HG02885 (cell line): ENCODE results near the gene UPP1.

Experiments used
- ATAC-seq: cut with Tn5 transposase; IDR thresholded peaks from one replicate; pipeline ENCODE4 v1.9.1; 2021; ENCODE audit warnings: mild to moderate bottlenecking; ENCODE audit not compliant: unreplicated experiment, poor library complexity

The UPP1 gene

GRCh38 chr7:48148311-48148710 lies 59.2 kb downstream of the UPP1 start:
- no peak for ATAC-seq

- no peak for ATAC-seq
Measured at GRCh38 chr7:48149058-48149457, 60.0 kb downstream of the UPP1 start.

- no peak for ATAC-seq
Measured at GRCh38 chr7:48150086-48150485, 61.0 kb downstream of the UPP1 start.

- ATAC-seq, result peak; percentile 80
Measured at GRCh38 chr7:48154792-48155413, 65.8 kb downstream of the UPP1 start.
